ENCODE results near the gene VWA5A.

- TF ChIP-seq POLR2A (IDR thresholded peaks at IDR 0.05; ENCODE audit: low read length) (no peak), GATA1 (IDR thresholded peaks at IDR 0.05; ENCODE audit: low read depth, low read length) (no peak)
Measured at GRCh38 chr11:124115782-124116616, 749 bp downstream of the VWA5A start.
